GM19452 (cell line): Measurements from ENCODE around the gene NR3C1.
A peak's percentile ranks its signal among the peaks of the same experiment; 100 is the strongest.

Experiments
- ATAC-seq: cut with Tn5 transposase; IDR thresholded peaks from one replicate; pipeline ENCODE4 v1.9.1; 2021; ENCODE audit not compliant: unreplicated experiment

The NR3C1 gene

DNA sequence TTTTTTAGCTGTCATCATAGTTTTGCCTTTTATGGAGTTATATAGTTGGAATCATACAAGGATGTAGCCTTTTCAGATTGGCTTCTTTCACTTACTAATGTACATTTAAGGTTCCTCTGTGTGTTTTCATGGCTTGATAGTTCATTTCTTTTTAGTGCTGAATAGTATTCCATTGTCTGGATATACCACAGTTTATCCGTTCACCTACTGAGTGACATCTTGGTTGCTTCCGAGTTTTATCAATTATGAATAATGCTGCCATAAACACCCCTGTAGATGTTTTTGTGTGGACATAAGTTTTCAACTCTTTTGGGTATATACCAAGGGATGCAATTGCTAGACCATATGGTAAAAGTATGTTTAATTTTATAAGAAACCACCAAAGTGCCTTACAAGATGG is 136.3 kb downstream of the NR3C1 start:
- ATAC-seq, result no peak

DNA sequence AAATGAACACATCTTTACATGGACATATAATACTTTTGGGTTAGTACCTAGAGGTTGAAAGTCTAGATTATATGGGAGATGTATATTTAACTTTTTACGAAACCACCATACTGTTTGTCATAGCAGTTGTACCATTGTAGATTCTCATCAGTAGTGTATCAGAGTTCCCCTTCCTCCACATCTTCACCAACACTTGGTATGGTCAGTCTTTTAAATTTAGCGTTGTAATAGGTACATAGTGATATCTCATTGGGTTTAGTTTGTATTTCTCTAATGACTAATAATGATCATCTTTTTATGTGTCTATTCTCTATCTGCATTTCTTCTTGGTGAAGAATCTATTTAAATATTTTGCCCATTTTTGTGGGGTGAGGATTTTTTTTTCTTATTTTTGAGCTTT is 137.5 kb downstream of the NR3C1 start:
- ATAC-seq, result no peak

- no peak for ATAC-seq
Measured at GRCh38 chr5:143263272-143263810, 140.1 kb downstream of the NR3C1 start.

DNA sequence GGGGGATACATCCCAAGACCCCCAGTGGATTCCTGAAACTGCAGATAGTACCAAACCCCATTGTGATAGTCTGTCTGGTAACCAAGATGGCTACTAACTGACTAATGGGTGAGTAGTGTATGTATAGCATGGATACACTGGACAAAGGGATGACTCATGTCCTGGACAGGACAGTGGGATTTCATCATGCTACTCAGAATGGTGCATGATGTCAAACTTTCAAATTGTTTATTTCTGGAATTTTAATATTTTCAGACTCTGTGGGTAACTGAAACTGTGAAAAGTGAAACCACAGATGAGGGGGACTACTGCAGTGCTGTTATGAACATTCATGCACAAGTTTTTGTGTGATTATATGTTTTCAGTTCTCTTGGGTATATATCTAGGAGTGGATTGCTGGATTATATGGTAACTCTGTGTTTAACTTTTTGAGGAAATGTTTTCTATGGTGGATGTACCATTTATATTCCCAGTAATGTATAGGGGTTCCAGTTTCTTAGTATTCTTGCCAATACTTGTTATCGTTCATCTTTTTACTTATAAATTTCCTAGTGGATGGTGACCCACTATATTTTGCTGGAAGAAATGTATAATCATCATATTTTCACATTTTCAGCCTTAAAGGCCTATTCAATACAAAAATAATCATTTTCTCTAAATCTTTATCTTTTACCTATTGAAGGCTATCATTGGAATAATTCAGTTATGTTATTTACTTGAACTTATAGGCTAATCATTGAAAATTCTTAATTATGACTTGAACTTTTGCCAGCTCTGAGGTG is 140.9 kb downstream of the NR3C1 start:
- ATAC-seq, result peak; percentile 52

- no peak for ATAC-seq
Measured at GRCh38 chr5:143261748-143262392, 141.6 kb downstream of the NR3C1 start.

GRCh38 chr5:143259254-143259605 is 144.3 kb downstream of the NR3C1 start:
- no peak for ATAC-seq

DNA sequence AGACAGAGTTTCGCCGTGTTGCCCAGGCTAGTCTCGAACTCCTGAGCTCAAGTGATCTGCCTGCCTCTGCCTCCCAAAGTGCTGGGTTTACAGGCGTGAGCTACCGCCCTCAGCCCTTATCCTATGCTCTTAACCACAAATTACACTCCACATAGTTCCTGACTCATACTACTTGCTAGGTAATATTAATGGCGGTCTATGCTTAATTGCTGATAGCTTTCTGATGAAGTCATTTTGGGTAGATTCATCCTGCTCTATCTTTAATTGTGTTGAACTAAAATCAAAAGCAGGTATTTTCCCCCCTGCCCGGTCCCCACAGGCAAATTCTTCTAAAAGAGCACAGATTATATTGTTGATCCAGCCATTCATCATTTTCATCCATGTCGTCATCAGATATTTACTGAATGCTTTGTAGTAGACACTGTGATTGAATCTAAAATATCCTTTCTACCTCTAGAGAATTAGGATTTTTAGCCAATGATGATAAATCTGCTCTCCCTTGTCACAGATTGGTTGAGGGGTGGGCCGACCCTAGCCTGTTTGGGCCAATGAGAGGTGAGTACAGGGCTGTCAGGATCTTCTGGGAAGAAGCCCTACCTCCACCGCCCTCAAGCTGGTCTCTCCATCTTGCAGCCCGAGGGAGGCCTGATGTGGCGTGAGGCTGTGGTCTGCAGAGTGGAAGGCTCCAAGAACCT is 144.8 kb downstream of the NR3C1 start:
- no peak for ATAC-seq

DNA sequence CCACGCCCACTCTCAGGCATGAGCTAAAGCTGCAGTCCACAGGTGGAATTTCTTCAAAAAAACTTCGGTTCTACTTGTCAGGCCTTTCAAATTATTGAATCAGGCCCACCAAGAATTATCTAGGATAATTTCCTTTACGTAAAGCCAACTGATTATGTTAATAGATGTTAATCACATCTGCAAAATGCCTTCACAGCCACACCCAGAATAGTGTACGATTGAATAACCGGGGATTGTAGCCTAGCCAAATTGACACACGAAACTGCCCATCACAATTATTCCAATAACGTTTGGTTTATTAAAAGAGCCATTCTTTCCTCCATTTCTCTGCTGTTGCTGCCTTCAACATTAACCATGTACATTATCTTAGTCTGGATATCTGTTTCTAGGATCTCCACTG is 148.7 kb downstream of the NR3C1 start:
- no peak for ATAC-seq

DNA sequence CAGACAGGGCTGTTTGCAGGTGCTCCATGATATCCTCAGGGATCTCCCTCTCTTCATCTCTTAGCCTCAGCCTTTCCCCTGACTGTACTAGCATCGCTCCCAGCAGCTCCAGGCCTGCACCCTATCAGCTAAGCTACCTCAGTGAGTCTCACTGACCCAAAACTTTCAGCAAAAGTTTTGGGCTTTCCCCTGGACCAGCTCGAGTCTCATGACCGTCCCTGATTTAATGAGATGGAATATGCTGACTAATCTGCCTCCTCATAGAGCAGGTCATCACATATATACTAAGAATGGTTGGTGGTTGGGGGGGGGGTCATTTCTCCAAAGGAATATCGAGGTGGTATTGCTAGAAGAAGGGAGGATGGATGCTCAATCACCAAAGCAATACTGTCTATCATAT is 151.5 kb downstream of the NR3C1 start:
- no peak for ATAC-seq

DNA sequence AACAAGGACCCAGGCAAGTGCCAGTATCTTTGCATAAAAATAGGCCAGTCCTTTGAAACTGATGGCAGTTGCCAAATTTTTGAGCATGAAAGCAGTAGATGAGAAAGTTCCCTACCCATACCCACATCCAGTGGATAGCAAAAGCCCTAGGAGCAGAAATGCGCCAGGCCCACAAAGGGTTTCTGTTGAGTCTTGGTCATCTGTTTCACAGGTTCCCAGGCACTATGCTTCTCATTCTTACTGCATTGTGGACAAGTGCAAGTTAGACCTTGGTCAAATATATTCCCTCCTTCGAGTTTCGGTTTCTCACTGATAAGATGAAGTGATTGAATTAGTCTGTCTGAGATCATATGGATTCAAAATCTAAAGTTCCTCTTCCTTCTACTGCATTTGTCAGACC is 152.3 kb downstream of the NR3C1 start:
- no peak for ATAC-seq

DNA sequence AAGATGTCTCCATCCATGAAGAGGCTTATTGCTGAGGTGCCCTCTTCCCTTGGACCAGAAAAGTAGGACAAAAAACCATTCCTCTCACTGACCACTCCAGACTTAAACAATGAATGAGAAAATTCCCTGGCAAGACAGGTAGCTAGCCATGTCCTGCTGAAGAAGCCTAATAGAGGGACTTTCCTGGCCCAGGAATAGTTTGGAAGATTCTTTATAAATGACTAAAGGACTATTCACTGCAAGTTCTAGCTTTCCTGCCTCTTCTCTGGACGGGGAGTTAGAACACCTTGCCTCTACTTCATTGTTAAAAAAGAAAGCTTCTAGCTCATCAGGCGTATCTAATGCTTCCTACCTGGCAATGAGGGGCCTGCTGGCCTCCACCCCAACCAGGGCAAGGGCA is 153.6 kb downstream of the NR3C1 start:
- ATAC-seq, result no peak

GRCh38 chr5:143248822-143249579 is 154.5 kb downstream of the NR3C1 start:
- no peak for ATAC-seq

GRCh38 chr5:143248391-143248790 is 155.1 kb downstream of the NR3C1 start:
- no peak for ATAC-seq

DNA sequence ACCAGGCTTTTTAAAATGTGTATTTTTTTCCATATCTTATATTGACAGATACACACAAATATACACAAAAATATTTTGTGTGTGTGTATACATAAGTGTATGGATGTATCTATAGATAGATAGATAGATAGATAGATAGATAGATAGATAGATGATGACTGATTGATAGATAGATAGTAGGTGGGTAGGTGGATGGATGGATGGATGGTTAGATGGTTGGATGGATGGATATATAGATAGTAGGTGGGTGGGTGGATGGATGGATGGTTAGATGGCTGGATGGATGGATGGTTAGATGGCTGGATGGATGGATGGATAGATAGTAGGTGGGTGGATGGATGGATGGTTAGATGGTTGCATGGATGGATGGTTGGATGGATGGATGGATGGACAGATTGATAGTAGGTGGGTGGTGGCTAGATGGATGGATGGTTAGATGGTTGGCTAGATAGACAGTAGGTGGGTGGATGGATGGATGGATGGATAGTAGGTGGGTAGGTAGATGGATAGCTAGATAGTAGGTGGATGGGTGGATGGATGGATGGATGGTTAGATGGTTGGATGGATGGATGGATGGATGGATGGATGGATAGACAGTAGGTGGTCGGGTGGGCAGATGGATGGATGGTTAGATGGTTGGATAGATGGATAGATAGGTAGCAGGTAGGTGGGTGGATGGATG is 156.2 kb downstream of the NR3C1 start:
- no peak for ATAC-seq

- no peak for ATAC-seq
Measured at GRCh38 chr5:143245929-143246561, 157.4 kb downstream of the NR3C1 start.

- ATAC-seq, result no peak
Measured at GRCh38 chr5:143244990-143245389, 158.5 kb downstream of the NR3C1 start.

DNA sequence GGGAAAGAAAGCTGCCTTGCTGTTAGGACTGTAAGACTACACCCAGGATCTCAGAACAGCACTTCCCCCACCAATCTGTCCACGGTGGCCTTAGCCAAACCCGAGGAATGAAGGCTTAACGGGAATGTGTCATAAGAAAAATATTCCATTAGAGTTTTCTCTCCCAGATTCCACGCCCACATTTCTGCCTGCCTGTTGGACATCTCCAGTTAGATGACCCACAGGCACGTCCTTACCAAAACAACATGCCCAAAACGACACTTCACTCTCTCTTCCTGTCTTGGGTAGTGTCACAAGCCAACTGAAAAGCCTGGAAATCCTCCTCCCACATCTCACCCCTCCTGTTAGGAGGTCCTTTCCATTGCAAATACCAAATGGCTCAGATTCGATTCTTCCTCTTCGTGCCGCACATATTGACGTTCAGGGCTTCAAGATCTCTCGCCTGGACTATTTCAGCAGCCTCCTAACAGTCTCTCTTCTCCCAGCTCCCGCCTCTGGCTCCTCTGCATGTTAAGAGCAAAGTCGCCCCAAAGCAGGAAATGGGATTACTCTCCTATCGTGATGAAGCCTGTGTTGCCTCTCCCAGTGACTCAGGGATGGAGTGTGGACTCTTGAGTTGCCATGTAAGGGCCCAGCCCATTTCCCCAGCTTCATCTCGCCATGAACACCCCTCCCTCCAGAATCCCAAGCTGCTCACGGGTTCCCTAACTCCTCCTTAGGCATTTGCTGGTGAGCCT is 159.3 kb downstream of the NR3C1 start:
- ATAC-seq, result no peak

- ATAC-seq, result no peak
Measured at GRCh38 chr5:143243103-143243502, 160.4 kb downstream of the NR3C1 start.

DNA sequence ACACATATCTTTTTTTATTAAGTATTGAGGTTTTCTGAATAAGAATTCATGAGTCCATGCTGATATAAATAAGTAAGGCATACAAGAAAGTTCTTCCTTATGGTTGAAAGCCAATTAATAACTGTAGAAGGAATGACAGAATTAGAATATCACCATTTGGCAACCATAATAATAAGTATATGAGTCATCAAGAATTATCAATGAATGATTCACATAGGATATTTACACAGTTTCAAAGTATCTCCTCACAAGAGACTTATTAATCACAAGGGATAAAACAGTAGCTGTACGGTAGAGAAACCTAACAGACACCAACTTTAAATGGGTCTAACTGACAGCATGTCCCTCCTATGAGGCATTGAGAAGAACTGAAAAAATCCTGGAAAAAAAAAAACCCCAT is 161.6 kb downstream of the NR3C1 start:
- no peak for ATAC-seq
